Measurements from ENCODE around the gene KLHL29.

DNA sequence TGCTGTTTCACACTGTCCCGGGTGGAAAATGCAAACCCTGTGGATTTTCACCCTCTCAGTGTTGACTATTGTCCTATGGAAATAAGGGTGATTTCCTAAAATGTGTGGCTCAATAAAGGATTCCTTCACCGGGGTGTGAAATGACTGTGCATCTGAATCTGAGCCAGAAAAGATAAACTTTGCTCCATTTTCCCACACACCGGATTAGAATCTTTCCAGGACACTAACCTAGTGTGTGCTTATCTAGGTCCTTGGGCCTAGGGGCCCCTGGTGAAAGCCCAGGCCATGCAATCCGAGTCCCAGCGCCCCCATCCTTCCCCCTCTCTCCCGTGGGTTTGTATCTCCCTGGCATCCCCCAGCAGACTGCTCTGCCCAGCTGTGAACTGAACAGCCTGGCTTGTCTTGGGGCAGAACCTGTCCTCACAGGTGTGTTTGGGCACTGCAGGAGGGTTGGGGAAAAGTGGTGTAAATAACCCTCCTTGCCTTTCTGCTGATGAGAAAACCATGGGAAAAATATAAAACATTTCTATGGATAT is 17.3 kb downstream of the KLHL29 start:
- TF ChIP-seq, protein P1, sequence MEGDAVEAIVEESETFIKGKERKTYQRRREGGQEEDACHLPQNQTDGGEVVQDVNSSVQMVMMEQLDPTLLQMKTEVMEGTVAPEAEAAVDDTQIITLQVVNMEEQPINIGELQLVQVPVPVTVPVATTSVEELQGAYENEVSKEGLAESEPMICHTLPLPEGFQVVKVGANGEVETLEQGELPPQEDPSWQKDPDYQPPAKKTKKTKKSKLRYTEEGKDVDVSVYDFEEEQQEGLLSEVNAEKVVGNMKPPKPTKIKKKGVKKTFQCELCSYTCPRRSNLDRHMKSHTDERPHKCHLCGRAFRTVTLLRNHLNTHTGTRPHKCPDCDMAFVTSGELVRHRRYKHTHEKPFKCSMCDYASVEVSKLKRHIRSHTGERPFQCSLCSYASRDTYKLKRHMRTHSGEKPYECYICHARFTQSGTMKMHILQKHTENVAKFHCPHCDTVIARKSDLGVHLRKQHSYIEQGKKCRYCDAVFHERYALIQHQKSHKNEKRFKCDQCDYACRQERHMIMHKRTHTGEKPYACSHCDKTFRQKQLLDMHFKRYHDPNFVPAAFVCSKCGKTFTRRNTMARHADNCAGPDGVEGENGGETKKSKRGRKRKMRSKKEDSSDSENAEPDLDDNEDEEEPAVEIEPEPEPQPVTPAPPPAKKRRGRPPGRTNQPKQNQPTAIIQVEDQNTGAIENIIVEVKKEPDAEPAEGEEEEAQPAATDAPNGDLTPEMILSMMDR (IDR thresholded peaks at IDR 0.05; ENCODE audit: low read depth, low read length): no peak
- TF ChIP-seq POLR2A (IDR thresholded peaks at IDR 0.05; ENCODE audit: extremely low read depth, insufficient read length): no peak
- TF ChIP-seq, protein P2, sequence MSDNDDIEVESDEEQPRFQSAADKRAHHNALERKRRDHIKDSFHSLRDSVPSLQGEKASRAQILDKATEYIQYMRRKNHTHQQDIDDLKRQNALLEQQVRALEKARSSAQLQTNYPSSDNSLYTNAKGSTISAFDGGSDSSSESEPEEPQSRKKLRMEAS (IDR thresholded peaks at IDR 0.05; ENCODE audit: low read depth, low read length): no peak

Measured in NB4 (cell line).